HL-60 (cell line): ENCODE data around the gene RSF1.

ENCODE experiments used
- CTCF ChIP-seq: IDR thresholded peaks from one replicate; pipeline ENCODE4 v1.5.1; 2011; ENCODE audit warnings: low read length, control low read depth, inconsistent platforms; ENCODE audit not compliant: insufficient read depth
- GABPA ChIP-seq: IDR thresholded peaks from 2 replicates; pipeline ENCODE4 v1.6.1; 2012; ENCODE audit warnings: low read depth
- POLR2AphosphoS5 ChIP-seq: IDR thresholded peaks from 2 replicates; pipeline ENCODE4 v1.6.1; 2012; ENCODE audit warnings: low read depth
- SPI1 ChIP-seq: IDR thresholded peaks from 2 replicates; pipeline ENCODE4 v1.6.1; 2012; ENCODE audit warnings: low read depth, mild to moderate bottlenecking, borderline replicate concordance
- TF ChIP-seq, protein P1 (sequence below): IDR thresholded peaks from 2 replicates; pipeline ENCODE4 v1.6.1; 2012; ENCODE audit warnings: low read depth; ENCODE audit not compliant: insufficient replicate concordance

DNA sequence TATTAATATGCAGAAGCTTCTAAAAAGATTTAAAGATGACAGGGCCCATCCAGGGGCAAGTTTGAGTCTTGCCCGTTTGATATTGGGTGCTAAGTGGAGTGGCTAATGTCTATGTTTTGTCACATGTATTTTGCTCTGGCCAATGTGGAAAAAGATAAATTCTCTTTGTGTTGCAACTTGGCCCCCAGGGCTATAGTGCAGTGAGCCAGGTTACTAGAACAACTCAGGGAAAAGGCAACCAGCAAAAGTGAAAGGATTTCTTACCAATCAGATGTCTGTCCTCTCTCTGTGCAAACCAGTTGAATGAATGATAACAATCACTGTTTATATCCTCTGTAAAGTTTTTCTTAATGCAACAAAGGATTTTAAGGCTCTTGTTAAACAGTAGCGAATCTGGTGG, 178.3 kb downstream of the RSF1 start:
- TF ChIP-seq CTCF (no peak), SPI1 (no peak), GABPA (no peak), POLR2AphosphoS5 (no peak)
- TF ChIP-seq, protein P1, sequence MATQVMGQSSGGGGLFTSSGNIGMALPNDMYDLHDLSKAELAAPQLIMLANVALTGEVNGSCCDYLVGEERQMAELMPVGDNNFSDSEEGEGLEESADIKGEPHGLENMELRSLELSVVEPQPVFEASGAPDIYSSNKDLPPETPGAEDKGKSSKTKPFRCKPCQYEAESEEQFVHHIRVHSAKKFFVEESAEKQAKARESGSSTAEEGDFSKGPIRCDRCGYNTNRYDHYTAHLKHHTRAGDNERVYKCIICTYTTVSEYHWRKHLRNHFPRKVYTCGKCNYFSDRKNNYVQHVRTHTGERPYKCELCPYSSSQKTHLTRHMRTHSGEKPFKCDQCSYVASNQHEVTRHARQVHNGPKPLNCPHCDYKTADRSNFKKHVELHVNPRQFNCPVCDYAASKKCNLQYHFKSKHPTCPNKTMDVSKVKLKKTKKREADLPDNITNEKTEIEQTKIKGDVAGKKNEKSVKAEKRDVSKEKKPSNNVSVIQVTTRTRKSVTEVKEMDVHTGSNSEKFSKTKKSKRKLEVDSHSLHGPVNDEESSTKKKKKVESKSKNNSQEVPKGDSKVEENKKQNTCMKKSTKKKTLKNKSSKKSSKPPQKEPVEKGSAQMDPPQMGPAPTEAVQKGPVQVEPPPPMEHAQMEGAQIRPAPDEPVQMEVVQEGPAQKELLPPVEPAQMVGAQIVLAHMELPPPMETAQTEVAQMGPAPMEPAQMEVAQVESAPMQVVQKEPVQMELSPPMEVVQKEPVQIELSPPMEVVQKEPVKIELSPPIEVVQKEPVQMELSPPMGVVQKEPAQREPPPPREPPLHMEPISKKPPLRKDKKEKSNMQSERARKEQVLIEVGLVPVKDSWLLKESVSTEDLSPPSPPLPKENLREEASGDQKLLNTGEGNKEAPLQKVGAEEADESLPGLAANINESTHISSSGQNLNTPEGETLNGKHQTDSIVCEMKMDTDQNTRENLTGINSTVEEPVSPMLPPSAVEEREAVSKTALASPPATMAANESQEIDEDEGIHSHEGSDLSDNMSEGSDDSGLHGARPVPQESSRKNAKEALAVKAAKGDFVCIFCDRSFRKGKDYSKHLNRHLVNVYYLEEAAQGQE, result no peak
